A673 (cell line): Measurements from ENCODE around the gene CLASRP. TPM values are rescaled to one million over a fixed set of nuclear protein-coding genes. Genes with fewer than 3 reads are reported as not detected.

Source experiments
- BruUV-seq: library from RNA; stranded (reverse); fragments of 400-500 nt; replicated peaks from 2 replicates; lab custom pipeline; 2021; lab: Mats Ljungman, UMichigan
- CTCF ChIA-PET: fragments of 300-600 bp; sonication (Branson Sonifier 250); formaldehyde crosslinking; loops from one replicate; lab custom pipeline; 2022; ENCODE audit warnings: antibody characterized with exemption; lab: Charles Lee
- POLR2A ChIA-PET: fragments of 300-600 bp; sonication (Branson Sonifier 250); formaldehyde crosslinking; loops from one replicate; lab custom pipeline; 2022; ENCODE audit warnings: antibody characterized with exemption; ENCODE audit not compliant: low non-redundant PET; lab: Charles Lee
- DNase-seq: peaks from one replicate; pipeline ENCODE4 v3.0.0-alpha.2; 2015; ENCODE audit warnings: low spot score
- H3K27ac ChIP-seq: fragments of 200-600 bp; sonication (generic); 2 replicates; pipeline ENCODE4 v1.5.1; 2016; ENCODE audit warnings: mixed run types, low read depth, mild to moderate bottlenecking, mixed read lengths, antibody characterized with exemption, low read length; ENCODE audit not compliant: poor library complexity, severe bottlenecking
- H3K27me3 ChIP-seq: fragments of 200-600 bp; sonication (generic); replicated peaks from 2 replicates; pipeline ENCODE4 v1.6.1; 2017; ENCODE audit warnings: mixed run types, low read depth, mild to moderate bottlenecking, mixed read lengths, antibody characterized with exemption, low read length; ENCODE audit not compliant: insufficient read depth, poor library complexity
- H3K36me3 ChIP-seq: fragments of 200-600 bp; sonication (generic); 2 replicates; pipeline ENCODE4 v1.6.1; 2016; ENCODE audit warnings: mixed run types, mild to moderate bottlenecking, mixed read lengths, antibody characterized with exemption, low read length; ENCODE audit not compliant: insufficient read depth, poor library complexity, severe bottlenecking
- H3K4me1 ChIP-seq: fragments of 200-600 bp; sonication (generic); 2 replicates; pipeline ENCODE4 v1.6.1; 2017; ENCODE audit warnings: mixed run types, mild to moderate bottlenecking, mixed read lengths, antibody characterized with exemption, low read length; ENCODE audit not compliant: insufficient read depth, poor library complexity, severe bottlenecking
- H3K4me3 ChIP-seq: fragments of 200-600 bp; sonication (generic); 2 replicates; pipeline ENCODE4 v1.5.1; 2016; ENCODE audit warnings: low read depth, mixed run types, mild to moderate bottlenecking, mixed read lengths, low read length; ENCODE audit not compliant: poor library complexity, severe bottlenecking
- H3K9me3 ChIP-seq: fragments of 200-600 bp; sonication (generic); 2 replicates; pipeline ENCODE4 v1.6.1; 2016; ENCODE audit warnings: mixed run types, low read depth, mild to moderate bottlenecking, mixed read lengths, antibody characterized with exemption, low read length; ENCODE audit not compliant: poor library complexity, severe bottlenecking
- CTCF ChIP-seq: fragments of 300-800, 200-600 bp; sonication (generic); conservative IDR thresholded peaks from 2 replicates; pipeline ENCODE4 v1.5.1; 2017; ENCODE audit warnings: low read depth, mild to moderate bottlenecking, antibody characterized with exemption, low read length, moderate library complexity, mixed read lengths
- EZH2 ChIP-seq: fragments of 200-600 bp; sonication (generic); IDR thresholded peaks from 2 replicates; pipeline ENCODE4 v1.6.1; 2017; ENCODE audit warnings: borderline replicate concordance, low read depth, mild to moderate bottlenecking, mixed read lengths, antibody characterized with exemption, low read length; ENCODE audit not compliant: poor library complexity, severe bottlenecking
- intact Hi-C: fragments of 100-400 bp; cut with micrococcal nuclease; formaldehyde crosslinking; loops from one replicate; pipeline ENCODE4 v1.10.0; 2022; ENCODE audit not compliant: unreplicated experiment
- total RNA-seq: library from RNA; stranded (reverse); gene quantifications from 2 replicates; pipeline ENCODE4 v1.2.3, GENCODE V29; 2021

CLASRP gene
- total RNA-seq, 1 experiment from 2014 or later, result 104 TPM

- Histone ChIP-seq H3K4me3 (no peak overlapping the region), H3K36me3 (no peaks in the 10 kb centered on the region), H3K27ac (no peak overlapping the region), H3K27me3 (no peaks in the 10 kb centered on the region), H3K4me1 (no peaks in the 10 kb centered on the region), H3K9me3 (no peaks in the 10 kb centered on the region)
- intact Hi-C loops, result no loop called here
- POLR2A ChIA-PET, result interaction anchor here (0.7 kb wide), 1 partner anchor 29 kb away, joined by 5 read pairs; no protein-coding TSS in a partner anchor
- TF ChIP-seq EZH2 (no peak), CTCF (no peak)
- DNase-seq, result no peak
- CTCF ChIA-PET, result interaction anchor here (0.5 kb wide), 1 partner anchor 38 kb away, joined by 3 read pairs; no protein-coding TSS in a partner anchor
- BruUV-seq, result no TSS peak
These were observed 18.8 kb upstream of the CLASRP start for GRCh38 chr19:45020071-45020470.

DNA sequence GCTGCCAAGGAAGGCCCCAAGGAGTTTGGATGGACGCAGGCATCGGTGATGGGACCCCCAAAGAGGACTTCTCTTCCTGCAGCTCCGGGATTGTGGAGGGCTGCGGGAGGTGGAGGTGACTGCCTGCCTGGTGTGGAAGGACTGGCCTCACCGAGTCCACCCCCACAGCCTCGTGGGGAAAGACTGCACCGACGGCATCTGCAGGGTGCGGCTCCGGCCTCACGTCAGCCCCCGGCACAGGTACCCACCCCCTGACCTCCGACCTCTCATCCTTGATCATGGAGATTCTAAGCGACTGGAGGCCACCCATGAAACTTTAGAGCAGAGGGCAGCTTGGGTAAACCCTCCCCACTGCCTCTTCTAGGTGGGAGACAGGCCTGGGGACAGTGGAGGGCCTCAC lies 16.9 kb upstream of the CLASRP start:
- no peaks in the 10 kb centered on the region for H3K4me1 ChIP-seq
- H3K36me3 ChIP-seq, result no peaks in the 10 kb centered on the region
- TF ChIP-seq CTCF (no peak), EZH2 (no peak)
- H3K4me3 ChIP-seq, result no peak overlapping the region
- H3K9me3 ChIP-seq, result no peaks in the 10 kb centered on the region
- no peaks in the 10 kb centered on the region for H3K27me3 ChIP-seq
- ChIA-PET POLR2A (interaction anchor here (0.8 kb wide), 1 partner anchor 43 kb away, joined by 5 read pairs; no protein-coding TSS in a partner anchor), CTCF (no interaction called here)
- no TSS peak for BruUV-seq
- no peak for DNase-seq
- intact Hi-C loops, result no loop called here
- H3K27ac ChIP-seq, result no peak overlapping the region

DNA sequence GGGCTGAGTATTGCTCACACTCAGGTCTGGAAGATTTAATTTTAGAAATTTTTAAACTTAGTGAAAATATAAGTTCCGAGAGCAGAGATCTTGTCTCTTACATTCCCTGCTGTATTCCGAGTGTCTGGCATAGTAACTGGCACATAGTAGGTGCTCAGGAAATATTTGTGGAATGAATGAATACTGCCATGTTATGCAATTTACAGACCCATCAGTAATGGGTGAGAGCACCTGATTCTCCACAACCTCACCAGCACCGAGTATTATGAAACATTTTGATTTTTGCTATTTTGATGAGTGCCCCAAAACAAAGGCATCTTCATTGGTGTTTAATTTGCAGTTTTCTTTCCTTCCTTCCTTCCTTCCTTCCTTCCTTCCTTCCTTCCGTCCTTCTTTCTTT lies 15.8 kb upstream of the CLASRP start:
- Histone ChIP-seq H3K36me3 (no peaks in the 10 kb centered on the region), H3K27ac (no peak overlapping the region), H3K9me3 (no peaks in the 10 kb centered on the region), H3K27me3 (no peaks in the 10 kb centered on the region), H3K4me1 (no peaks in the 10 kb centered on the region), H3K4me3 (no peak overlapping the region)
- no TSS peak for BruUV-seq
- intact Hi-C loops, result no loop called here
- CTCF ChIA-PET, result interaction anchor here (0.7 kb wide), 1 partner anchor 444 kb away, joined by 4 read pairs; no protein-coding TSS in a partner anchor
- POLR2A ChIA-PET, result no interaction called here
- DNase-seq, result peak; percentile 48
- TF ChIP-seq CTCF (no peak), EZH2 (no peak)
